Thyroid gland (tissue), 4 donors: ENCODE results near the gene CCDC136. TPM values are rescaled to one million over a fixed set of nuclear protein-coding genes. Genes with fewer than 3 reads are reported as not detected.

Source experiments
- DNase-seq, 2 donors: peaks; one replicate each; pipeline ENCODE4 v3.0.0-alpha.2; 2019
- H3K27ac ChIP-seq, 3 donors: fragments of 200-600 bp; sonication (generic); 1 replicate in 2 of 3; 2 replicates in 1 of 3; pipeline ENCODE4 v1.5.1; 2016 to 2019; ENCODE audit warnings: mild to moderate bottlenecking in 1 of 3, moderate library complexity in 1 of 3
- H3K27me3 ChIP-seq: fragments of 200-600 bp; sonication (generic); one replicate; pipeline ENCODE4 v1.5.1; 2019
- H3K36me3 ChIP-seq, 2 donors: fragments of 200-600 bp; sonication (generic); one replicate each; pipeline ENCODE4 v1.5.1; 2016 to 2019
- H3K4me1 ChIP-seq, 2 donors: fragments of 200-600 bp; sonication (generic); one replicate each; pipeline ENCODE4 v1.5.1; 2017 to 2019
- H3K4me3 ChIP-seq, 3 donors: fragments of 200-600 bp; sonication (generic); replicated peaks in 1 of 3; 1 replicate in 2 of 3; 2 replicates in 1 of 3; pipeline ENCODE4 v1.5.1; 2016; ENCODE audit warnings: mild to moderate bottlenecking in 1 of 3
- H3K9me3 ChIP-seq: fragments of 200-600 bp; sonication (generic); one replicate; pipeline ENCODE4 v1.5.1; 2017
- POLR2A ChIP-seq, 2 donors: fragments of 450-650 bp; IDR thresholded peaks; one replicate each; pipeline ENCODE4 v1.6.1; 2017; ENCODE audit warnings: antibody characterized with exemption in 2 of 2, mild to moderate bottlenecking in 2 of 2, moderate library complexity in 1 of 2
- WGBS, 2 donors: methylation state at CpG; one replicate each; pipeline ENCODE4 v1.1.5; 2017; 5-methylcytosine and 5-hydroxymethylcytosine counted together
- intact Hi-C: fragments of 100-400 bp; cut with DNase I; formaldehyde crosslinking; loops from one replicate; pipeline ENCODE4 v1.15.1; 2023
- total RNA-seq, 4 donors: library from RNA; depleted of rRNA; stranded (reverse); fragments of >200 nt; gene quantifications; one replicate each; pipeline ENCODE4 v1.2.3, GENCODE V29; 2016
- TF ChIP-seq, protein P1 (sequence below), 6 experiments: fragments of 200-600 bp in 3 of 6; fragments of 450-650 bp in 3 of 6; sonication (generic) in 3 of 6; IDR thresholded peaks; one replicate each; pipeline ENCODE4 v1.5.1; 2016 to 2019; ENCODE audit warnings: antibody characterized with exemption in 6 of 6, mild to moderate bottlenecking in 2 of 6, inconsistent platforms in 1 of 6, moderate library complexity in 1 of 6

CCDC136 gene
- total RNA-seq, 4 donors from 2014 or later, result 4.4 to 4.9 (median 4.6) TPM

- no peaks in the 10 kb centered on the region for H3K36me3 ChIP-seq
These were observed 35.1 kb downstream of the CCDC136 start for GRCh38 chr7:128826916-128827247.

DNA sequence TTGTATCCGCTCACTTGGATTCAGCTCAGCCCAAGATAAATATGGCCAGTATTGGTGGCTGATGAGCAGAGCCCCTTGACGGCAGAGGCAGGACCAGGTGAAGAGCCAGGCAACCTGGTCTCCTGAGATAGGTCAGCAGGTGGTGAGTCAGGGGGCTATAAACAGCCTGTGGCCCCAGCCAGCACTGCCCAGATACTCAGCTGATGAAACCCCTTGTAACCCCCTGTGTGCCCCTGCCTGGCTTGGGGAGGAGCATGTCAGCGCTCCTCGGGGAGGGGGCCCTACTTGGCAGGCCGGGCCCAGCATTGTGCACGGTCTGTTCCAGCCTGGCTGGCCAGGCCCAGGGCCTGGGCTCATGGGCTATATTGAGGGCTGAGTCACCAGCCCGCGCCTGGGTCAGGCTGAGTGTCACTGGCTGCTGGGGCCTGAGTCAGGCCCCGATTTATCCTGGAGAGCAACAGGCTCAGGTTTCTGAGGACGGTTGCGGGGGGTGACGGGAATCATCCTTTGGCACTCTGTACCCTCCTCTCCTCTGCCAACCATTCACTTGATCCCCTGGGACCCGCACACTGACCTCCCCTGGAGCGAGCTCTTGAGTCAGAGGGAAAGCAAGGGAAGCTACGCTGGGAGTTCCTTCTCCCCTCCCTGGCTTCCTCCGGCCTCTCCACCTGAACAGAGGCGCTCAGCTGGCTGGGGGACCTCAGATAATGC lies 35.6 kb downstream of the CCDC136 start:
- no peak for TF ChIP-seq POLR2A (IDR thresholded peaks at IDR 0.05)
- TF ChIP-seq, protein P1, sequence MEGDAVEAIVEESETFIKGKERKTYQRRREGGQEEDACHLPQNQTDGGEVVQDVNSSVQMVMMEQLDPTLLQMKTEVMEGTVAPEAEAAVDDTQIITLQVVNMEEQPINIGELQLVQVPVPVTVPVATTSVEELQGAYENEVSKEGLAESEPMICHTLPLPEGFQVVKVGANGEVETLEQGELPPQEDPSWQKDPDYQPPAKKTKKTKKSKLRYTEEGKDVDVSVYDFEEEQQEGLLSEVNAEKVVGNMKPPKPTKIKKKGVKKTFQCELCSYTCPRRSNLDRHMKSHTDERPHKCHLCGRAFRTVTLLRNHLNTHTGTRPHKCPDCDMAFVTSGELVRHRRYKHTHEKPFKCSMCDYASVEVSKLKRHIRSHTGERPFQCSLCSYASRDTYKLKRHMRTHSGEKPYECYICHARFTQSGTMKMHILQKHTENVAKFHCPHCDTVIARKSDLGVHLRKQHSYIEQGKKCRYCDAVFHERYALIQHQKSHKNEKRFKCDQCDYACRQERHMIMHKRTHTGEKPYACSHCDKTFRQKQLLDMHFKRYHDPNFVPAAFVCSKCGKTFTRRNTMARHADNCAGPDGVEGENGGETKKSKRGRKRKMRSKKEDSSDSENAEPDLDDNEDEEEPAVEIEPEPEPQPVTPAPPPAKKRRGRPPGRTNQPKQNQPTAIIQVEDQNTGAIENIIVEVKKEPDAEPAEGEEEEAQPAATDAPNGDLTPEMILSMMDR (IDR thresholded peaks at IDR 0.05), result no peak
- Histone ChIP-seq H3K27me3 (no peaks in the 10 kb centered on the region), H3K9me3 (no peaks in the 10 kb centered on the region), H3K27ac (no peak overlapping the region), H3K4me1 (peaks cover 0 to 26% of the 10 kb centered on the region in 2 donors), H3K36me3 (no peaks in the 10 kb centered on the region), H3K4me3 (no peak overlapping the region)
- no peak for DNase-seq
- WGBS, 2 donors, result 79 to 84% methylated on average over 12 to 14 of the region's 17 CpGs
- intact Hi-C loops, result no loop called here

More at GRCh38 chr7:128826916-128827247, 35.1 kb downstream of the CCDC136 start:
- Histone ChIP-seq H3K9me3 (no peaks in the 10 kb centered on the region), H3K4me1 (peaks cover 0 to 23% of the 10 kb centered on the region in 2 donors), H3K4me3 (no peak overlapping the region), H3K27me3 (no peaks in the 10 kb centered on the region), H3K27ac (no peak overlapping the region)
- 81 to 94% methylated on average over 1 of the region's 1 CpG for whole genome bisulfite sequencing, 2 donors
- intact Hi-C loops, result no loop called here
- no peak for DNase-seq
- TF ChIP-seq, protein P1 (IDR thresholded peaks at IDR 0.05), result no peak
- no peak for TF ChIP-seq POLR2A (IDR thresholded peaks at IDR 0.05)

- no peak for DNase-seq
- no peaks in the 10 kb centered on the region for H3K27me3 ChIP-seq
- H3K27ac ChIP-seq, result no peak overlapping the region
- H3K9me3 ChIP-seq, result no peaks in the 10 kb centered on the region
- H3K36me3 ChIP-seq, result no peaks in the 10 kb centered on the region
- H3K4me3 ChIP-seq, result no peak overlapping the region
- TF ChIP-seq, protein P1 (IDR thresholded peaks at IDR 0.05), result no peak
- no peak for TF ChIP-seq POLR2A (IDR thresholded peaks at IDR 0.05)
- 75 to 76% methylated on average over 10 of the region's 10 CpGs for WGBS, 2 donors
- intact Hi-C loops, result no loop called here
- H3K4me1 ChIP-seq, result peaks cover 0 to 34% of the 10 kb centered on the region in 2 donors
These were observed 36.4 kb downstream of the CCDC136 start for GRCh38 chr7:128827971-128828711.

DNA sequence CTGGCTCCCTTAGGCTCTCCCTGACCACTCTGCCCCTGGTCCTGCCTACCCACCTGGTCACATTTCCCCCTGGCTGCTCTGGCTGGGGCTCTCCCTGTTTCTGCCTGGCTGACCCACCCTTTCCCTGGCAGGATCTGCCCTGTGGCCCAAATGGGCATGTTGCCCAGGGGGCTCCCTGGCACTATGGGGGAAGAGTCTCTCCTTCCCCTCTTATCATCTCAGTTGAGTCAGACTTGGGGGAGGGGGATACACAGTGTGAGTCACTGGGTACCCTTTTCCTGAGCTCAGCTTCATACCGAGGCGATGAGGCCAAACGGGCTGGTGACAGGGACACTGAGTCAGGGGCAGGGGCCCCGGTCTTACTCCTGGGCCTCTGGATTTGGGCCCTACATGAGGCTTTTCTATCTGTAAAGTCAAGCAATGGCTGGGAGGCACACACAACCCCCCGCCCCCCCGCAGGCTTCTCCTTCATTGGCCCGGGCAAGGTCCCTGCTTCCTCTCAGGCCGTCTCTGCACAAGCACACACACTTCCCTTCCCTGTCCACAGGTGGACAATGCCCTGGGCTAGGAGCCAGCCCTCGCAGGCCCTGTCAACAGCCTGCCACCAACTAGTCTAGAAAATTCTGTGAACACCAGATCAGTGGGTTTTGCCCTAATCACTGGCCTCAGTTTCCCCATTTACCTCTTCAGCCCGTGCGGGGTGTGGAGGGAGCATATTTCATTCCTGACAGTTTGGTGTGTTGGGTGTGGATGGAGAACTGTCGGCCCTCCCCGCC lies 37.8 kb downstream of the CCDC136 start:
- WGBS, 2 donors, result 23 to 45% methylated on average over 9 to 10 of the region's 13 CpGs
- no peaks in the 10 kb centered on the region for H3K9me3 ChIP-seq
- H3K4me3 ChIP-seq, result peak overlapping the region in 1 of 3 donors; percentile 7
- intact Hi-C loops, result no loop called here
- H3K27ac ChIP-seq, result no peak overlapping the region
- peak; percentile 37 to 39 for DNase-seq
- peaks cover 0 to 37% of the 10 kb centered on the region in 2 donors for H3K4me1 ChIP-seq
- no peaks in the 10 kb centered on the region for H3K27me3 ChIP-seq
- TF ChIP-seq, protein P1 (IDR thresholded peaks at IDR 0.05), result no peak
- no peak for TF ChIP-seq POLR2A (IDR thresholded peaks at IDR 0.05)
- H3K36me3 ChIP-seq, result no peaks in the 10 kb centered on the region
